Fibroblast of mammary gland (primary cell): ENCODE results near the gene ZNF717.

Source experiments
- DNase-seq: peaks from one replicate; pipeline ENCODE4 v3.0.0-alpha.2; 2010; ENCODE audit warnings: low read depth
- H3K4me3 ChIP-seq: 2 replicates; pipeline ENCODE4 v1.5.1; 2011; ENCODE audit warnings: low read depth, mild to moderate bottlenecking, low read length, moderate library complexity; ENCODE audit not compliant: control insufficient read depth
- CTCF ChIP-seq: conservative IDR thresholded peaks from 2 replicates; pipeline ENCODE4 v1.5.1; 2011; ENCODE audit warnings: low read depth, low read length, inconsistent platforms; ENCODE audit not compliant: control insufficient read depth, insufficient read depth

The ZNF717 gene

DNA sequence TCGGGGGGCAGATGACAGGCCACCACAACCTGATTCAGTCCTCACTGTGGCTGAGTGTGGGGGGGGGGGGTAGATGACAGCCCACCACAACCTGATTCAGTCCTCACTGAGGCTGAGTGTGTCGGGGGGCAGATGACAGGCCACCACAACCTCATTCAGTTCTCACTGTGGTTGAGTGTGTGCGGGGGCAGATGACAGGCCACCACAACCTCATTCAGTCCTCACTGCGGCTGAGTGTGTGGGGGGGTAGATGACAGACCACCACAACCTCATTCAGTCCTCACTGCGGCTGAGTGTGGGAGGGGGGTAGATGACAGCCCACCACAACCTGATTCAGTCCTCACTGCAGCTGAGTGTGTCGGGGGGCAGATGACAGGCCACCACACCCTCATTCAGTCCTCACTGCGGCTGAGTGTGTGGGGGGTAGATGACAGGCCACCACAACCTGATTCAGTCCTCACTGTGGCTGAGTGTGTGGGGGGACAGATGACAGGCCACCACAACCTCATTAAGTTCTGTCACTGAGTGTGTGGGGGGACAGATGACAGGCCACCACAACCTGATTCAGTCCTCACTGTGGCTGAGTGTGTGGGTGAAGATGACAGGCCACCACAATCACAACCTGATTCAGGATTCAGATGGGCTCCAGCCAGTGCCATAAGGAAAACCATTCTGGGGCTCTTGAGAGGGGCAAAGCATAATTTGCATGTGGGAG, 16.9 kb downstream of the ZNF717 start:
- no peak overlapping the region for H3K4me3 ChIP-seq
- no peak for TF ChIP-seq CTCF
- DNase-seq: no peak

DNA sequence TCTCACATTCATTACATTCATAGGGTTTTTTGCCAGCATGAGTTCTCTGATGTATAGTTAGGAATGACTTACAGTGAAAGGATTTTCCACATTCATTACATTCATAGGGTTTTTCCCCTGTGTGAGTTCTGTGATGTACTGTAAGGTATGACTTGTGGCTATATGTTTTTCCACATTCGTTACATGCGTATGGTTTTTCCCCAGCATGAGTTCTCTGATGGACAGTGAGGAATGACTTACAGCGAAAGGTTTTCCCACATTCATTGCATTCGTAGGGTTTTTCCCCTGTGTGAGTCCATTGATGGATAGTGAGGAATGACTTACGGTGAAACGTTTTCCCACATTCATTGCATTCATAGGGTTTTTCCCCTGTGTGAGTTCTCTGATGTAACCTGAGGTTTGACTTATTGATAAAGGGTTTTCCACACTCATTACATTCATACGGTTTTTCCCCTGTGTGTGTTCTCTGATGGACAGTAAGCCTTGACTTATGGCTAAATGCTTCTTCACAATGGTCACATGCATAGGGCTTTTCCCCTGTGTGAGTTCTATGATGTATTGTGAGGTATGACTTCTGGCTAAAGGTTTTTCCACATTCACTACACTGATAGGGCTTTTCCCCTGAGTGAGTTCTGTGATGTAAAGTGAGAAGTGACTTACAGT, 47.4 kb downstream of the ZNF717 start:
- DNase-seq: peak; percentile 30
- H3K4me3 ChIP-seq: no peak overlapping the region
- TF ChIP-seq CTCF: no peak

GRCh38 chr3:75727985-75728384, 57.4 kb downstream of the ZNF717 start:
- DNase-seq: no peak
- no peak for TF ChIP-seq CTCF
- H3K4me3 ChIP-seq: no peak overlapping the region

DNA sequence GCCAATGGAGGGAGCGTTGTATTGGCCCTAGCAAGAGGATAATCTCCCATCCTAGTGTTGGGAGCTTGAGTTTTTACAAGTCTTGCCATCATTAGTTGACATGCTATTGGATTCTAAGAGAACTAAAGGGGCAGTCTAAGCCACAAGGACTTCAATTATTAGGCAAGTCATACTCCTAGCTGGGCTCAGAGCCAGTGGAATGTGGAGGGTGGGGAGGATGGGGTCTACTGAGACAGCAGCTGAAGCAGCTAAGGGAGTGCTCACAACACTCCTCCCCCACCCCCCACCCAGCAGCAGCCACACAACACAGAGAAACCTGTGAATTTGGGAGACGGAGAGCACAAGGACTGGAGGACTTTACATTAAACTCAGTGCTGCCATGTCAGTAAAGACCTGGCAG, 93.3 kb downstream of the ZNF717 start:
- no peak for DNase-seq
- H3K4me3 ChIP-seq: no peak overlapping the region
- no peak for TF ChIP-seq CTCF

GRCh38 chr3:75687323-75687722, 98.0 kb downstream of the ZNF717 start:
- no peak for DNase-seq
- no peak overlapping the region for H3K4me3 ChIP-seq
- TF ChIP-seq CTCF: no peak
